Lower leg skin (tissue), 3 donors: ENCODE measurements around the gene CEP112.
"Not testable (repeated sequence)": the region's sequence is repeated elsewhere in the genome, so short reads cannot be mapped to it uniquely, and the experiment has no call there.

ENCODE experiments used
- POLR2A ChIP-seq, 2 donors: fragments of 450-650 bp; IDR thresholded peaks; one replicate each; pipeline ENCODE4 v1.6.1; 2016 to 2017; ENCODE audit warnings: antibody characterized with exemption in 2 of 2, mild to moderate bottlenecking in 1 of 2, moderate library complexity in 1 of 2
- TF ChIP-seq, protein P1 (sequence below), 3 donors: fragments of 450-650 bp; IDR thresholded peaks; one replicate each; pipeline ENCODE4 v1.5.1; 2016; ENCODE audit warnings: antibody characterized with exemption in 3 of 3, mild to moderate bottlenecking in 3 of 3, moderate library complexity in 2 of 3

DNA sequence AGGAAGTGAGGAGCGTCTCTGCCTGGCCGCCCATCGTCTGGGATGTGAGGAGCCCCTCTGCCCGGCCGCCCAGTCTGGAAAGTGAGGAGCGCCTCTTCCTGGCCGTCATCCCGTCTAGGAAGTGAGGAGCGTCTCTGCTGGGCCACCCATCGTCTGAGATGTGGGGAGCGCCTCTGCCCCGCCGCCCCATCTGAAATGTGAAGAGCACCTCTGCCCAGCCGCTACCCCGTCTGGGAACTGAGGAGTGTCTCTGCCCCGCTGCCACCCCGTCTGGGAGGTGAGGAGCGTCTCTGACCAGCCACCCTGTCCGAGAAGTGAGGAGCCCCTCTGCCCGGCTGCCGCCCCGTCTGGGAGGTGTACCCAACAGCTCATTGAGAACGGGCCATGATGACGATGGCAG, 354.7 kb downstream of the CEP112 start:
- TF ChIP-seq, protein P1, sequence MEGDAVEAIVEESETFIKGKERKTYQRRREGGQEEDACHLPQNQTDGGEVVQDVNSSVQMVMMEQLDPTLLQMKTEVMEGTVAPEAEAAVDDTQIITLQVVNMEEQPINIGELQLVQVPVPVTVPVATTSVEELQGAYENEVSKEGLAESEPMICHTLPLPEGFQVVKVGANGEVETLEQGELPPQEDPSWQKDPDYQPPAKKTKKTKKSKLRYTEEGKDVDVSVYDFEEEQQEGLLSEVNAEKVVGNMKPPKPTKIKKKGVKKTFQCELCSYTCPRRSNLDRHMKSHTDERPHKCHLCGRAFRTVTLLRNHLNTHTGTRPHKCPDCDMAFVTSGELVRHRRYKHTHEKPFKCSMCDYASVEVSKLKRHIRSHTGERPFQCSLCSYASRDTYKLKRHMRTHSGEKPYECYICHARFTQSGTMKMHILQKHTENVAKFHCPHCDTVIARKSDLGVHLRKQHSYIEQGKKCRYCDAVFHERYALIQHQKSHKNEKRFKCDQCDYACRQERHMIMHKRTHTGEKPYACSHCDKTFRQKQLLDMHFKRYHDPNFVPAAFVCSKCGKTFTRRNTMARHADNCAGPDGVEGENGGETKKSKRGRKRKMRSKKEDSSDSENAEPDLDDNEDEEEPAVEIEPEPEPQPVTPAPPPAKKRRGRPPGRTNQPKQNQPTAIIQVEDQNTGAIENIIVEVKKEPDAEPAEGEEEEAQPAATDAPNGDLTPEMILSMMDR (IDR thresholded peaks at IDR 0.05): not testable (repeated sequence)
- not testable (repeated sequence) for TF ChIP-seq POLR2A (IDR thresholded peaks at IDR 0.05)
